KBM-7 (cell line): ENCODE data around the gene CRTC3.
"Not testable (repeated sequence)": the region's sequence is repeated elsewhere in the genome, so short reads cannot be mapped to it uniquely, and the experiment has no call there.

Source experiments
- DNase-seq: peaks from one replicate; pipeline ENCODE4 v3.0.0-alpha.2; 2015
- in situ Hi-C: fragments of 300-500 bp; cut with MboI; formaldehyde crosslinking; loops from 2 replicates; pipeline ENCODE4 v1.14.3; 2020; ENCODE audit warnings: low sequenced_read_pairs, low pct_unique_long_range_greater_than_20kb, mixed read lengths

CRTC3 gene

GRCh38 chr15:90657520-90658172, 127.9 kb downstream of the CRTC3 start:
- in situ Hi-C loops = not testable (repeated sequence)
- peak; percentile 75 for DNase-seq

- no peak for DNase-seq
- in situ Hi-C loops = no loop called here
These were observed 129.8 kb downstream of the CRTC3 start for GRCh38 chr15:90659481-90659880.

GRCh38 chr15:90660195-90660998, 130.7 kb downstream of the CRTC3 start:
- in situ Hi-C loops = no loop called here
- DNase-seq = peak; percentile 69

GRCh38 chr15:90660999-90661330, 131.2 kb downstream of the CRTC3 start:
- in situ Hi-C loops, DNase-seq: not testable (repeated sequence)

- in situ Hi-C loops, DNase-seq: not testable (repeated sequence)
These were observed 134.3 kb downstream of the CRTC3 start for GRCh38 chr15:90664081-90664461.

- in situ Hi-C loops = no loop called here
- DNase-seq = no peak
These were observed 135.0 kb downstream of the CRTC3 start for GRCh38 chr15:90664650-90665287.

GRCh38 chr15:90665288-90666134, 135.8 kb downstream of the CRTC3 start:
- peak; percentile 46 for DNase-seq
- in situ Hi-C loops = no loop called here

- in situ Hi-C loops = no loop called here
These were observed 136.6 kb downstream of the CRTC3 start for GRCh38 chr15:90666135-90666909.

GRCh38 chr15:90667073-90667754, 137.5 kb downstream of the CRTC3 start:
- DNase-seq = no peak
- in situ Hi-C loops = no loop called here

More at GRCh38 chr15:90666135-90666909, 136.6 kb downstream of the CRTC3 start:
- DNase-seq = no peak

GRCh38 chr15:90667755-90668345, 138.1 kb downstream of the CRTC3 start:
- in situ Hi-C loops, DNase-seq: not testable (repeated sequence)

- DNase-seq, in situ Hi-C loops: not testable (repeated sequence)
These were observed 140.9 kb downstream of the CRTC3 start for GRCh38 chr15:90670631-90671030.

GRCh38 chr15:90671216-90671615, 141.5 kb downstream of the CRTC3 start:
- in situ Hi-C loops = no loop called here
- no peak for DNase-seq

GRCh38 chr15:90673357-90673756, 143.6 kb downstream of the CRTC3 start:
- in situ Hi-C loops, DNase-seq: not testable (repeated sequence)

GRCh38 chr15:90674476-90674875, 144.8 kb downstream of the CRTC3 start:
- DNase-seq = no peak
- in situ Hi-C loops = no loop called here

GRCh38 chr15:90675464-90675863, 145.7 kb downstream of the CRTC3 start:
- no peak for DNase-seq
- in situ Hi-C loops = no loop called here

GRCh38 chr15:90677807-90678790, 148.4 kb downstream of the CRTC3 start:
- DNase-seq = no peak
- in situ Hi-C loops = no loop called here

GRCh38 chr15:90679959-90680358, 150.2 kb downstream of the CRTC3 start:
- in situ Hi-C loops = no loop called here
- DNase-seq = no peak
